Karpas-422 (cell line): ENCODE results near the gene PROX2. TPM values are rescaled to one million over a fixed set of nuclear protein-coding genes. Genes with fewer than 3 reads are reported as not detected.
A peak's percentile ranks its signal among the peaks of the same experiment; 100 is the strongest.

ENCODE experiments used
- DNase-seq: peaks from one replicate; pipeline ENCODE4 v3.0.0-alpha.2; 2015
- H2AFZ ChIP-seq: fragments of 200-600 bp; sonication (generic); 2 replicates; pipeline ENCODE4 v1.6.1; 2014; ENCODE audit warnings: antibody characterized with exemption, low read length, mixed read lengths
- H3K27ac ChIP-seq: fragments of 200-600 bp; sonication (generic); 2 replicates; pipeline ENCODE4 v1.5.1; 2014; ENCODE audit warnings: mild to moderate bottlenecking, low read length, moderate library complexity
- H3K27me3 ChIP-seq: fragments of 200-600 bp; sonication (generic); 2 replicates; pipeline ENCODE4 v1.6.1; 2014; ENCODE audit warnings: low read length, mixed read lengths
- H3K36me3 ChIP-seq: fragments of 200-600 bp; sonication (generic); 2 replicates; pipeline ENCODE4 v1.6.1; 2014; ENCODE audit warnings: low read length, mixed read lengths; ENCODE audit not compliant: insufficient read depth
- H3K4me1 ChIP-seq: fragments of 200-600 bp; sonication (generic); 2 replicates; pipeline ENCODE4 v1.6.1; 2014; ENCODE audit warnings: mild to moderate bottlenecking, low read length, mixed read lengths
- H3K4me2 ChIP-seq: fragments of 200-600 bp; sonication (generic); 2 replicates; pipeline ENCODE4 v1.6.1; 2014; ENCODE audit warnings: low read length, low read depth, mild to moderate bottlenecking; ENCODE audit not compliant: poor library complexity, severe bottlenecking
- H3K4me3 ChIP-seq: fragments of 200-600 bp; sonication (generic); 2 replicates; pipeline ENCODE4 v1.5.1; 2014; ENCODE audit warnings: mild to moderate bottlenecking, antibody characterized with exemption, low read length, mixed read lengths
- H3K79me2 ChIP-seq: fragments of 200-600 bp; sonication (generic); 2 replicates; pipeline ENCODE4 v1.6.1; 2014; ENCODE audit warnings: mild to moderate bottlenecking, low read length, mixed read lengths
- H3K9ac ChIP-seq: fragments of 200-600 bp; sonication (generic); 2 replicates; pipeline ENCODE4 v1.6.0; 2014; ENCODE audit warnings: low read length
- H3K9me2 ChIP-seq: fragments of 200-600 bp; sonication (generic), shearing (Covaris generic); replicated peaks from 2 replicates; pipeline ENCODE4 v1.6.0; 2014; ENCODE audit warnings: mild to moderate bottlenecking, low read length, moderate library complexity; ENCODE audit not compliant: insufficient read depth
- H3K9me3 ChIP-seq: fragments of 300-700, 200-600 bp; sonication (generic); 2 replicates; pipeline ENCODE4 v1.6.1; 2014; ENCODE audit warnings: low read length, mixed read lengths
- H4K20me1 ChIP-seq: fragments of 200-600 bp; sonication (generic); 2 replicates; pipeline ENCODE4 v1.6.1; 2014; ENCODE audit warnings: mild to moderate bottlenecking, antibody characterized with exemption, low read length, low read depth; ENCODE audit not compliant: insufficient read depth
- total RNA-seq: library from RNA; depleted of rRNA; stranded (reverse); fragments of >200 nt; shearing (Covaris generic); gene quantifications from 2 replicates; pipeline ENCODE4 v1.2.3, GENCODE V29; 2014; ENCODE audit warnings: low replicate concordance

The PROX2 gene
- total RNA-seq, 1 experiment from 2014 or later = 2.3 TPM

DNA sequence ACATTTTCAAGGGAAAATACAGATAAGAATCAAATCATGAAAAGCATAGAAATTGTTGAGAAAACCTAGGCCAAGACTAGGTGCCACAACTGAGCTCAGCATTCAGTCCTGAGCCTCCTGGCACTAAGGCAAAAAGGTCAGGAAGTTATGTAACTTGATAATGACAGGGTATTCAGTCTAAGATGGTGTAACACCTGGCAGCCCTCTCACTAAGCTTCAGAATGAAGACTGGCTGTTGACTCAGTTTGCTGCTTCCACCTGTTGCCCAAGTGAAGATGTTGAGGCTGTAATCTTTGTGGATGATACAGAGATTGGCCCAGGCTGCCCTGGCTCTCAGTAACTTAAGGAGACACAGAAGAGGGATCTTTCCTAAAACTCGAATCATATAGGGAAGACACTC lies 19.6 kb downstream of the PROX2 start:
- H3K9me2 ChIP-seq = no peaks in the 10 kb centered on the region
- H3K4me1 ChIP-seq = peaks cover 20% of the 10 kb centered on the region
- H3K36me3 ChIP-seq = no peaks in the 10 kb centered on the region
- peaks cover 9% of the 10 kb centered on the region; the same call in 1 of the 2 replicates for H4K20me1 ChIP-seq
- DNase-seq = no peak
- peak overlapping the region; percentile 34; the same call in 1 of the 2 replicates for H3K27ac ChIP-seq
- no peak overlapping the region for H3K4me3 ChIP-seq
- H3K79me2 ChIP-seq = no peaks in the 10 kb centered on the region
- H3K27me3 ChIP-seq = no peaks in the 10 kb centered on the region
- no peak overlapping the region for H3K4me2 ChIP-seq
- H3K9ac ChIP-seq = no peak overlapping the region
- H2AFZ ChIP-seq = no peak overlapping the region
- H3K9me3 ChIP-seq = no peaks in the 10 kb centered on the region

- peak overlapping the region; percentile 34; the same call in 1 of the 2 replicates for H3K27ac ChIP-seq
- peaks cover 9% of the 10 kb centered on the region; the same call in 1 of the 2 replicates for H4K20me1 ChIP-seq
- H3K27me3 ChIP-seq = no peaks in the 10 kb centered on the region
- no peaks in the 10 kb centered on the region for H3K79me2 ChIP-seq
- peaks cover 16% of the 10 kb centered on the region for H3K4me1 ChIP-seq
- no peak overlapping the region for H2AFZ ChIP-seq
- no peak overlapping the region for H3K4me2 ChIP-seq
- H3K4me3 ChIP-seq = no peak overlapping the region
- H3K36me3 ChIP-seq = no peaks in the 10 kb centered on the region
- H3K9ac ChIP-seq = no peak overlapping the region
- H3K9me3 ChIP-seq = no peaks in the 10 kb centered on the region
- no peaks in the 10 kb centered on the region for H3K9me2 ChIP-seq
- DNase-seq = no peak
Observed at GRCh38 chr14:74855945-74856344, 20.0 kb downstream of the PROX2 start.

DNA sequence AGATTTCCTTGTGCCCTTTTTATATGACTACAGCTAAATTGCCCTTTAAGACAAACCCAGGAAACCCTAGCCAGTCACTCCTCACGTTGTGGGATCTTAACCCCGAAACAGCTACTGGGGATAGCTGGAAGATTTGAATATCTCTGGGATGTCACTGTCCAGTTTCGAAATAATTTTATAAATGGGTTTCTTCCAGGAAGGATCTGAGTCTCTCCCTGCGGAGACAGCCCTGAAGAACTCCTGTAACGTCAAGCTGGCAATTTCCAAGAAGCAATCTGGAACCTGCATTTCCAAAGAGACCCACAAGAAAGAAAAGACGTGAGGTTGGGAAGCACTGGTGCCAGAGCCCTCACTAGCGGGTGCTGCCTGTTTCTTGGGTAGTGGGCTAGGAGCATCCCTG lies 20.9 kb downstream of the PROX2 start:
- no peak overlapping the region for H3K4me3 ChIP-seq
- no peaks in the 10 kb centered on the region for H3K9me2 ChIP-seq
- H3K9me3 ChIP-seq = no peaks in the 10 kb centered on the region
- no peak overlapping the region for H3K27ac ChIP-seq
- no peak overlapping the region for H2AFZ ChIP-seq
- no peaks in the 10 kb centered on the region for H3K36me3 ChIP-seq
- no peaks in the 10 kb centered on the region for H3K27me3 ChIP-seq
- 0 out of 2 replicates have a peak, but pooled peaks cover 3% of the 10 kb centered on the region for H4K20me1 ChIP-seq
- no peak overlapping the region for H3K9ac ChIP-seq
- H3K4me1 ChIP-seq = peaks cover 12% of the 10 kb centered on the region
- DNase-seq = no peak
- no peaks in the 10 kb centered on the region for H3K79me2 ChIP-seq
- no peak overlapping the region for H3K4me2 ChIP-seq

DNA sequence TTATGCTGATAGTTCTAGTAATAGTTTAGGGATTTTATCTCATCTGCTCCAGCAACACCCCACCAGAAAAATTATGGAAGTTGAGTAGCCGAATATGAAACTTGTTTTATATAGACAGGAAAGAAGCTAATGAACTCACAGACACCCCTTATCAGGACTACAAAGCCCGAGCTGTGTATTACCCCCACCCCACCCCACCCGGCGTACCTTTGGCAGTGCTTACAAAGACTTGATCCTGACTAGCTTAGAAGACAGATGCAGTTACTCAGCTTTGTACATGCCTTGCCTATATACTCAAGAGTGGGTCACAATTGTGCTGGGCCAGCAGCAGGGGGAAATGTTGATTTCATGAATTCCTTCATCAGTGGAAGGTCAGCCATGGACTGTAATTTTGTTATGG lies 22.4 kb downstream of the PROX2 start:
- H3K9me3 ChIP-seq = no peaks in the 10 kb centered on the region
- H3K27ac ChIP-seq = no peak overlapping the region
- H3K9me2 ChIP-seq = no peaks in the 10 kb centered on the region
- no peak overlapping the region for H3K4me2 ChIP-seq
- no peaks in the 10 kb centered on the region for H4K20me1 ChIP-seq
- no peaks in the 10 kb centered on the region for H3K27me3 ChIP-seq
- no peak overlapping the region for H3K9ac ChIP-seq
- no peaks in the 10 kb centered on the region for H3K36me3 ChIP-seq
- peaks cover 16% of the 10 kb centered on the region for H3K4me1 ChIP-seq
- no peak for DNase-seq
- H3K79me2 ChIP-seq = no peaks in the 10 kb centered on the region
- H3K4me3 ChIP-seq = no peak overlapping the region
- no peak overlapping the region for H2AFZ ChIP-seq

DNA sequence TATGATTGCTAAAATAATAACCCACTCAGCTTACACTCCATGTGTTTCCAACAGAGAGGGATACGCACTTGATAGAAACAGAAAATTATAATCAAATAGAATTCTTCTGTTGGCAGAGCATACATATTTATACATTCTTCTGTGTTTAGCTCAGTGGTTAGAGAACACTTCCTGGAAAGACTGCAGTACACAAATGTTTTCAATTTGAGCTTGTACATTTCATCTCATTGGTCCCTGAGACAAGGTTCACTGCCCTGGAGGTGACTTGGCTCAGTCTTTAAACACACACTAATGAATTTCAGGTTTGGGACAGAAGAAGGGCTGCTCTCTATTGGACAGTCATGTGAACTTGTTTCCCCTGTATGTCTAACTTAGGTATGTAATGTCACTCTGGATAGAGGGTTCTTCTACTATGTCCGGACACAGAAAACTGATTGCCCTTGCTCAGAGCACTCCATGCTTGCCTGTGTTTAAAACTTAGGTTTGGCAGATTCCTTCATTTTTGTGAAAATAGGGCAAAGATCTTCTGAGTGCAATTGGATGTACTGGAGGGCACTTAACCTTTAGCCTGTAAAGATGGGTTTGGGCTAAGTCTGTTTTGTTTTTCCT lies 22.9 kb downstream of the PROX2 start:
- Histone ChIP-seq H3K27ac (no peak overlapping the region), H3K27me3 (no peaks in the 10 kb centered on the region), H3K4me3 (no peak overlapping the region), H4K20me1 (no peaks in the 10 kb centered on the region), H3K9ac (no peak overlapping the region), H3K4me1 (peaks cover 22% of the 10 kb centered on the region), H2AFZ (no peak overlapping the region), H3K36me3 (no peaks in the 10 kb centered on the region), H3K4me2 (no peak overlapping the region), H3K9me3 (no peaks in the 10 kb centered on the region), H3K9me2 (no peaks in the 10 kb centered on the region), H3K79me2 (no peaks in the 10 kb centered on the region)
- peak; percentile 44 for DNase-seq

GRCh38 chr14:74848768-74849167 lies 27.2 kb downstream of the PROX2 start:
- Histone ChIP-seq H3K27ac (peak overlapping the region; percentile 72), H3K27me3 (no peaks in the 10 kb centered on the region), H3K9me2 (no peaks in the 10 kb centered on the region), H3K9ac (no peak overlapping the region), H3K9me3 (no peaks in the 10 kb centered on the region), H2AFZ (no peak overlapping the region), H3K36me3 (no peaks in the 10 kb centered on the region), H4K20me1 (no peaks in the 10 kb centered on the region), H3K4me2 (peak overlapping the region; percentile 27), H3K79me2 (no peaks in the 10 kb centered on the region), H3K4me1 (peaks cover 28% of the 10 kb centered on the region), H3K4me3 (no peak overlapping the region)
- peak; percentile 70 for DNase-seq

- Histone ChIP-seq H3K36me3 (no peaks in the 10 kb centered on the region), H3K9ac (no peak overlapping the region), H3K4me2 (peak overlapping the region; percentile 10), H4K20me1 (no peaks in the 10 kb centered on the region), H3K27ac (peak overlapping the region; percentile 72), H3K9me3 (no peaks in the 10 kb centered on the region), H2AFZ (no peak overlapping the region), H3K79me2 (no peaks in the 10 kb centered on the region), H3K27me3 (no peaks in the 10 kb centered on the region), H3K9me2 (no peaks in the 10 kb centered on the region), H3K4me3 (no peak overlapping the region), H3K4me1 (peaks cover 25% of the 10 kb centered on the region)
- no peak for DNase-seq
Observed at GRCh38 chr14:74846968-74847665, 28.8 kb downstream of the PROX2 start.

DNA sequence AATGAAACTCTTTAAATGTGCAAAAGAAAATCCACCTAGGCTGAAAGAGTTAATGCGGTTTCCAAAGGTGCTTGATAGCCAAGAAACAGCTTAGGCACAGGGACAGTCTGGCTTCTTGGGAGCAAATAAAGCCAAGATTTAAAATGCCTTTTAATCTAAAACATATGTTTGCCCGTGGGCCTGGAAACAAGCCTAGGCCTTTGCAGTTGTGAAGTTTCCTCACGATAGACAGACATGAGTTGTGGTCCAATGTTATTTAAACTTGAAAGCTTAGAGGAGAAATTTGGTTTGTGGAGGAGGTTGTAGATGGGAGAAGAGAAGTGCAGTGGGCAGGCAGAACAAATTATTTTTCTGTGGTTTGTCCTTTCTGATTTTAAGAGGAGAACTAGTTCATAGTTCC lies 29.8 kb downstream of the PROX2 start:
- no peaks in the 10 kb centered on the region for H3K79me2 ChIP-seq
- H4K20me1 ChIP-seq = no peaks in the 10 kb centered on the region
- no peak overlapping the region for H3K4me2 ChIP-seq
- peaks cover 25% of the 10 kb centered on the region for H3K4me1 ChIP-seq
- H3K9ac ChIP-seq = no peak overlapping the region
- H3K4me3 ChIP-seq = no peak overlapping the region
- H3K36me3 ChIP-seq = no peaks in the 10 kb centered on the region; the same call in 1 of the 2 replicates
- H3K27ac ChIP-seq = no peak overlapping the region
- H3K9me3 ChIP-seq = no peaks in the 10 kb centered on the region
- H3K9me2 ChIP-seq = no peaks in the 10 kb centered on the region
- DNase-seq = no peak
- H2AFZ ChIP-seq = no peak overlapping the region
- H3K27me3 ChIP-seq = no peaks in the 10 kb centered on the region
